Fibroblast of skin of right biceps (primary cell): ENCODE measurements around the gene LYPD6.
"Not testable (repeated sequence)": the region's sequence is repeated elsewhere in the genome, so short reads cannot be mapped to it uniquely, and the experiment has no call there.

Experiments
- DNase-seq: peaks from one replicate; pipeline ENCODE4 v3.0.0-alpha.2; 2013

The LYPD6 gene

GRCh38 chr2:149330127-149331022 lies at the start of gene LYPD6:
Gene LYPD6, plus strand, starts transcription at chr2:149330587. Its CDS starts 107,122 bp downstream, at chr2:149437709.
- peak; percentile 81 for DNase-seq

GRCh38 chr2:149281441-149281840 lies 48.9 kb upstream of the LYPD6 start:
- no peak for DNase-seq

- DNase-seq, result no peak
Measured at GRCh38 chr2:149290662-149291061, 39.7 kb upstream of the LYPD6 start.

- DNase-seq, result no peak
Measured at GRCh38 chr2:149291881-149292280, 38.5 kb upstream of the LYPD6 start.

- DNase-seq, result no peak
Measured at GRCh38 chr2:149296031-149296430, 34.4 kb upstream of the LYPD6 start.

GRCh38 chr2:149307014-149307413 lies 23.4 kb upstream of the LYPD6 start:
- peak; percentile 4 for DNase-seq

- no peak for DNase-seq
Measured at GRCh38 chr2:149310349-149310748, 20.0 kb upstream of the LYPD6 start.

- DNase-seq, result no peak
Measured at GRCh38 chr2:149312039-149312438, 18.3 kb upstream of the LYPD6 start.

- peak; percentile 40 for DNase-seq
Measured at GRCh38 chr2:149313512-149313972, 16.8 kb upstream of the LYPD6 start.

- no peak for DNase-seq
Measured at GRCh38 chr2:149314687-149315086, 15.7 kb upstream of the LYPD6 start.

- DNase-seq, result no peak
Measured at GRCh38 chr2:149315461-149315860, 14.9 kb upstream of the LYPD6 start.

GRCh38 chr2:149318566-149318965 lies 11.8 kb upstream of the LYPD6 start:
- not testable (repeated sequence) for DNase-seq

GRCh38 chr2:149320362-149320761 lies 10.0 kb upstream of the LYPD6 start:
- no peak for DNase-seq

GRCh38 chr2:149329068-149329467 lies 1.3 kb upstream of the LYPD6 start:
- peak; percentile 5 for DNase-seq

- peak; percentile 73 for DNase-seq
Measured at GRCh38 chr2:149329489-149330126, 779 bp upstream of the LYPD6 start.

GRCh38 chr2:149331023-149331400 lies 625 bp downstream of the LYPD6 start:
- DNase-seq, result no peak

- DNase-seq, result no peak
Measured at GRCh38 chr2:149332364-149332763, 2.0 kb downstream of the LYPD6 start.

GRCh38 chr2:149333636-149334035 lies 3.2 kb downstream of the LYPD6 start:
- DNase-seq, result no peak

GRCh38 chr2:149334156-149334555 lies 3.8 kb downstream of the LYPD6 start:
- no peak for DNase-seq

GRCh38 chr2:149339324-149339723 lies 8.9 kb downstream of the LYPD6 start:
- DNase-seq, result no peak

GRCh38 chr2:149342509-149342908 lies 12.1 kb downstream of the LYPD6 start:
- DNase-seq, result no peak

GRCh38 chr2:149344105-149344504 lies 13.7 kb downstream of the LYPD6 start:
- DNase-seq, result no peak

- DNase-seq, result no peak
Measured at GRCh38 chr2:149346272-149346671, 15.9 kb downstream of the LYPD6 start.

GRCh38 chr2:149348291-149348690 lies 17.9 kb downstream of the LYPD6 start:
- DNase-seq, result no peak
